EH (cell line): ENCODE measurements around the gene ATP2A1.
"Not testable (repeated sequence)": the region's sequence is repeated elsewhere in the genome, so short reads cannot be mapped to it uniquely, and the experiment has no call there.

Experiments used
- DNase-seq: peaks from one replicate; pipeline ENCODE4 v3.0.0-alpha.2; 2015; ENCODE audit warnings: low read depth

ATP2A1 gene

DNA sequence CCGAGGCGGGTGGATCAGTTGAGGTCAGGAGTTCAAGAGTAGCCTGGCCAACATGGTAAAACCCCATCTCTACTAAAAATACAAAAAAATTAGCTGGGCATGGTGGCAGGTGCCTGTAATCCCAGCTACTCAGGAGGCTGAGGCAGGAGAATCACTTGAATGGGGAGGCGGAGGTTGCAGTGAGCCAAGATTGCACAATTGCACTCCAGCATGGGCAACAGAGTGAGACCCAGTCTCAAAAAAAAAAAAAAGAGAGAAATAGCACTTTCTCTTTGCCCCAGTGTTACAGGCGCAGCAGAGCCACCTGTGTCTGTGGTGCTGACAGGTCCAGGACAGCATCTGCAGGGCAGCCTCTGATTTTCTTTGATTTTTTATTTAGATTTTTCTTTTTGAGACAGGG lies 3.3 kb downstream of the ATP2A1 start:
- not testable (repeated sequence) for DNase-seq

DNA sequence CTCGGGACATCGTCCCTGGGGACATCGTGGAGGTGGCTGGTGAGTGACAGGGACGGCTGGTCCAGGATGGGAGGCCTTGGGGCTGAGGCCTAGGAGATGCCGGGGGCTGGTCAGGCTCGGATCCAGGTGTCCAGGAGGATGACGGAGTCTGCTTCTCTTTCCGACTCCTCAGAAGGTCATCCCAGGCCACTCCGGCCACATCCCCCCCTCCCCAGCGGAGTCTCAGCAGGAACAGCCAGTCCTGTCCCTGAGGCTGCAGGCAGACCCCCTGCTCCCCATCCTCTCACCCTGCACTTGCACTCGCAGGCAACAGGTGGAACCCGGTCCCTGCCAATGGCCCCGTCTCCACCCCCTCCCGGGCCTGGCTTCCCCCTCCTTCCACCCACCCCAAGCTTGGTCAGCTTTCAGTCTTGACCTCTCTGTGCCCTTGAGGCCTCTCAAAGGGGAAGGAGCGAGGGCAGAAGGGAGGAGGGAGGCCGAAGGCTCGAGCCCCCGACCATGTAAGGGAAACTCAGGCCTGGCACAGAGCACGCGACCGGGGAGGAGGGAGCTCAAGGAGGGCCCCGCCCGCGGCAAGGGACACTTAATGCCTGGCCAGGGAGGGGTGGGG lies 4.4 kb downstream of the ATP2A1 start:
- DNase-seq = no peak

DNA sequence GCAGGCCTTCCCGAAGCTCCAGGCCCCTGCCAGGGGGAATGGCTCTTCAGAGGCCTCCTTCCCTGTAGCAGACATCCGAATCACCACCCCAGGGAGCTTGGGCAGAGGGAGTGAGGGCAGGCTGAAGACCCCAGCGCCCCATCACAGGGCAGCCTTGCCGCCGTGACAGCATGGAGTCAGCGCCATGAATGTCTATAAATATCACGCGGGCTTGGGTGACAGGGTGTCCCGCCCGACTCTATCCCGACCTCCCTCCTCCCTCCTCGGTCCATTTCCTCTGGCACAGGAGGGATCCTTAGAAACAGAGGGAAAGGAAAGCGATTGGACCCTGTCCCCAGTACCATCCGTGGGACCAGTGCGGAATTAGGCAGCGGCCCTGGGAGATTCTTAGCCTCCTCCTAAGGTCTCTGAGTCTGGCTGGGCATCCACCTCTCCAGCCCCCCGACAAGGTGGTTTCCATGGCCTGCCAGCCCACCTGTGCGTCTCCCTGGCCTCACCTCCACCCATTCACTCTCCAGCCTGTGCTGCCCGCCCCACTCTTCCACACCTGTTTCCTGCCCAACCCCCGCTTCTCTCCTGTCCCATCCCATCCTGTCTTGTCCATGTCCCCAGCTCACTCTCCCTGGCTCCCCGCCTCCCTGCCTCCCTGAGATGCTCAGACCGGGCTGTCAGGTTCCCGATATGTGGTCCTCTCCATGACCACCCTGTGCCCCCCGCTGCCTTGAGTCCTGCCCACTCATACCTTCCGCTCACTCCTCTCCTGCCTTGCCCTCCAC lies 5.1 kb downstream of the ATP2A1 start:
- no peak for DNase-seq

DNA sequence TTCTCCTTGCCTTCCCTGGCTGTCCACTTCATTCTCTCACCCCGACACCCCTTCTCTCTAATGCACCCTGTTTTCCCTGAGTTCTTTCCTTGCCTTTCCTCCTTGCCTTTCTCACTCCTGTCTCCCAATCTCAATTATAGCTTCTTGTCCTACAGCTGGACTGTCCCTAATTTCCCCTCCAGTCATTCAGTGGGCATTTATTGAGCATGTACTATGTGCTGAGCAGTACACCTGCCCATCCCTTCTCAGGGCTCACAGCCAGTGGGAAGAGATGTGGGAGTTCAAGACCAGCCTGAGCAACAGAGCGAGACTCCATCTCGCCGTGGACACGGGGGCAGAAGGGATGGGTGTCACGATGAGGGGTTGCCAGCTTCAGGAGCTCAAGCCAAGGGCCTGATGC lies 5.8 kb downstream of the ATP2A1 start:
- no peak for DNase-seq

DNA sequence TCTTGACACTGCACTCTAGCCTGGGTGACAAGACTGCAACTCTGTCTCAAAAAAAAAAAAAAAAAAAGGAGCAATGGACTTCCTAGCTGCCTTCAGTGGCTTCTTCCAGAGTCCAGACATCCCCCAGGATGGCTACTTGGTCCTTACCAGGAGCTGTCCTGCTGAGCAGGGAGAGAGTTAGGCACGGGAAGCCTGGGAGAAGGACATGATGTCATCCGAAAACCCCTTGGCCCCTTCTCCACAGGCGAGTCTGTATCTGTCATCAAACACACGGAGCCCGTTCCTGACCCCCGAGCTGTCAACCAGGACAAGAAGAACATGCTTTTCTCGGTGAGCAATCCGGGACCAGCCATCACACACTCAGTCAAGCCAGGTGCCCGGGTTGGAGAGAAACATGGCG lies 8.7 kb downstream of the ATP2A1 start:
- DNase-seq = no peak

DNA sequence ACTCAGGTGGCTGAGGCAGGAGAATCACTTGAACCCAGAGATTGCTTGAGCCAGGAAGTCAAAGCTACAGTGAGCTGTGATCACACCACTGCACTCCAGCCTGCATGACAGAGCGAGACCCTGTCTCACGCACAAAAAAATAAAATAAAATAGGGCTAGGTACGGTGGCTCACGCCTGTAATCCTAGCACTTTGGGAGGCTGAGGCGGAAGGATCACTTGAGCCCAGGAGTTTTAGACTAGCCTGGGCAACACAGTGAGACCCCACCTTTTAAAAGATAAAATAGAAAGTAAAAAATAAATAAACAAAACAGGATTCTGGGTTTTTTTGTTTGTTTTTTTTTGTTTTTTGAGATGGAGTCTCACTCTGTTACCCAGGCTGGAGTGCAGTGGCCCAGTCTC lies 12.1 kb downstream of the ATP2A1 start:
- DNase-seq = not testable (repeated sequence)

DNA sequence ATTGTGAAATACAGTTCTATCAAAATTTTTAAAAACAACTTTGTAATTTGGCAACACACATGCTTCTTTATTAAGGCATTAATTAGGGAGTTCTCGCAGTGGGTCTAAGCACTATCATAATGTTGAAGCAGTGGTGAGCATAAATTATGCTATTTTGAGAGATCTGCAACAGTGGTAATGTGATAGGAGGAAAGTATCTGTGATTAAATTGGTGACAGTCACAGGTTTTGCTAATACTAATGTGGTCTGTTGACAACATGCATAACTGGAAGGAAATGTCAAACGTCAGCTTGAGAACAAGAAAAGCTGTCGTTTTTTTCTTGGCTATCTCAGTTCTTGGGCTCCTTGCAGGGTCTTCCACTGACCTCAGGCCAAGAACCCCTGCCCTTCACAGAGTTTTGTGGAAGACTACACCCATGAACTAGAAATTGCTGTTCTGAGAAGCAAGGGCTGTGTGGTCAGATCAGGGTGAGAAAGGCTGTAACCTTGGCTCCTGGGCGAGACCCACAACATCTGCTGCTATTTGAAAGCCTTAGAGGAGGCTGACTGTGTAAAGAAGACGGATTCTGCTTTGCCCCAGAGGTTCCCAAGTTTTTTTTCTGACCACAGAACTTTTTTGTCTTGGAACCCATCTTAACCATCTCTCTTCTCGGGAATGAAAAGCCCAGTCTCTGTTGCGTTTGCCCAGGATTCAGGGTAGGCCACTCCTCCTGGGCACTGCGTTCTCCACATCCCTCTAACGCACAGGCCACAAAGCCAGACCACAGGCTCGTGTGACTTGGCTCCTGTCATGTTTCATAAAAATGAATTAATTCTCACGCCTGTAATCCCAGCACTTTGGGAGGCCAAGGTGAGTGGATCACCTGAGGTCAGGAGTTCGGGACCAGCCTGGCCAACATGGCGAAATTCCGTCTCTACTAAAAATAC lies 13.9 kb downstream of the ATP2A1 start:
- DNase-seq = no peak

DNA sequence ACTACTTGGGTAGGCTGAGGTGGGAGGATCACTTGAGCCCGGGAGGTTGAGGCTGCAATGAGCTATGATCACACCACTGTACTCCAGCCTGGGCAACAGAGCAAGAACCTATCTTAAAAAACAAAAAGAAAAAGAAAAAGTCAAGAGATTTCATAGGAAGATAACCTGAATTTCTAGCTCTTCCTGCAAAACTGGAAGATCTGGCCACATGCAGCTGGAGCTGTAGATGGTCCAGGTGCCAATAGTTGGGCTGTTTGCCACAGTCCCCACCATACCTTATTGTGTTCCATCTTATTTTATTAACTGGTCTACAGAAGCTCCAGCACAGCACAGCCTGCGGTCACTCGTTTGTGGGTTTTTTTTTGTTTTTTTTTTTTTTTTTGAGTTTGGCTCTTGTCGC lies 15.0 kb downstream of the ATP2A1 start:
- DNase-seq = no peak

DNA sequence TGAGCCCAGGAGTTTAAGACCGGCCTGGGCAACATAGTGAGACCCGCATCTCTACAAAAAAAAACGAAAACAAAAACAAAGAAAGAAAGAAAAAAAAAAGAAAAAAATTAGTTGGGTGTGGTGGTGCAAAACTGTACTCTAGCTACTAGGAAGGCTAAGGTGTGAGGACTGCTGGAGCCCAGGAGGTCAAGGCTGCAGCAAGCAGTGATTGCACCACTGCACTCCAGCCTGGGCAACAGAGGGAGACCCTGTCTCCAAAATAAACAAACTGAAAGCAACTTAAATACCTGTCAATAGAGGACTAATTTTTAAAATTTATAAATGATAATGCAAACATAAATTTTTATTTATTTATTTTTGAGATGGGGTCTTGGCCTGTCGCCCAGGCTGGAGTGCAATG lies 17.3 kb downstream of the ATP2A1 start:
- DNase-seq = no peak

DNA sequence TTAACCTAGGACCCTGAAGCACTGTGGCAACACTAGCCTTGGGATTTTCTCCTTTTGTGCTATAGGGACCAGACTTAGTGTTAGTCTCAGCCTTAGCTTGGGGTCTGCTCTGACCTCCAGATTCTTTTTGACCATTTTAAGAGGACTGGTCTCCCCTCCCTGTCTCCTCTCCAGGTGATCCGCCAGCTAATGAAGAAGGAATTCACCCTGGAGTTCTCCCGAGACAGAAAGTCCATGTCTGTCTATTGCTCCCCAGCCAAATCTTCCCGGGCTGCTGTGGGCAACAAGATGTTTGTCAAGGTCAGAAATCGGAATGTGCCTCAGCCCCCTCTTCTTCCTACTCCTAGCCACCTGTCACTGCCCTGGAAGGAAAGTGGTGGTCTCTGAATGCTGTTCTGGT lies 19.5 kb downstream of the ATP2A1 start:
- DNase-seq = no peak

DNA sequence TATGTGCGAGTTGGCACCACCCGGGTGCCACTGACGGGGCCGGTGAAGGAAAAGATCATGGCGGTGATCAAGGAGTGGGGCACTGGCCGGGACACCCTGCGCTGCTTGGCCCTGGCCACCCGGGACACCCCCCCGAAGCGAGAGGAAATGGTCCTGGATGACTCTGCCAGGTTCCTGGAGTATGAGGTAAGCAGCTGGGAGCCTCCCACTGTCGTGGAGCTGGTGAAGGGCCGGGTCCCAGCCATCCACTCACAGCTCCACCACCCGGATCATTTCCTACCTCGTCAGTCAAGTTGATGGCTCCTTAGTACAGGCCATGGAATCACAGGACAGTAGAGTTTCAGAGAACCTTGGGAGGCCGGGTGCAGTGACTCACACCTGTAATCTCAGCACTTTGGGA lies 20.0 kb downstream of the ATP2A1 start:
- DNase-seq = no peak

DNA sequence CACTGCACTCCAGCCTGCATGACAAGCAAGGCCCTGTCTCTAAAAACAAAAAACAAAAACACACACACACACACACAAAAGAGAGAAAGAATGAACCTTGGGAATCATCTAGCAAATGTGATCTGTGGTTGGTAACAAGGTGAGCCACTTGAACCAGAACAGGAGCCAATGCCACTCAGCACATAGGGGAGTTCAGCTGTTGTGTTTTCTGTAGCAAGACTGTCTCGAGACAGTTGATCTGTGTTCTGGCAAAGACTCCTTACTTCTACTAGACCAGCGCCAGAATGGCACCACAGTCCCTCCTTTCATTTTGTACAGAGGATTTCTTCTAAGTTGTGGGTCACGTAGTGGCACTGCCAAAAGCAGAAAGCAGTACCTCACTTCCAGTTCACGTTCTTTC lies 20.7 kb downstream of the ATP2A1 start:
- no peak for DNase-seq

DNA sequence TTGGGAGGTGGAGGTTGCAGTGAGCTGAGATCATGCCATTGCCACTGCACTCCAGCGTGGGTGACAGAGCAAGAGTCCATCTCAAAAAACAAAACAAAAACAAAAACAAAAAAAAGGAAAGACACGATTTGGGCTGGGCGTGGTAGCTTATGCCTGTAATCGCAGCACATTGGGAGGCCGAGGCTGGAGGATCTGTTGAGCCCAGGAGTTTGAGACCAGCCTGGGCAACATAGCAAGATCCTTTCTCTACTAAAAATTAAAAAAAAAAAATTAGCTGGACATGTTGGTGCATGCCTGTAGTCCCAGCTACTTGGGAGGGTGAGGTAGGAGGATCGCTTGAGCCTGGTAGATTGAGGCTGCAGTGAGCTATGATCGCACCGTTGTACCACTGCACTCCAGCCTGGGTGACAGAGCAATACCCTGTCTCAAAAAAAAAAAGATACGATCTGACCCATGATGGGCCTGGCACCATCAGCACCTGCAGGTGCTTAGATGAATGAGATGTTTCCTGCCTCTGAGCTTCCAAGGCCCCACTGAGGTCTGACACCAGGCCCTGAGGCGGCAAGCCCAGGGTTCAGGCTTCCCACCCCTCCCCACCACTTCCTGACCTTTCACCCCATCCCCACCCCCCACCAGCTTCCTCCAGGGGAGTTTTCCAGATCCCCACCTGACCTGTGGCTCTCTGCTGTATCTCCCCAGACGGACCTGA lies 21.7 kb downstream of the ATP2A1 start:
- no peak for DNase-seq

DNA sequence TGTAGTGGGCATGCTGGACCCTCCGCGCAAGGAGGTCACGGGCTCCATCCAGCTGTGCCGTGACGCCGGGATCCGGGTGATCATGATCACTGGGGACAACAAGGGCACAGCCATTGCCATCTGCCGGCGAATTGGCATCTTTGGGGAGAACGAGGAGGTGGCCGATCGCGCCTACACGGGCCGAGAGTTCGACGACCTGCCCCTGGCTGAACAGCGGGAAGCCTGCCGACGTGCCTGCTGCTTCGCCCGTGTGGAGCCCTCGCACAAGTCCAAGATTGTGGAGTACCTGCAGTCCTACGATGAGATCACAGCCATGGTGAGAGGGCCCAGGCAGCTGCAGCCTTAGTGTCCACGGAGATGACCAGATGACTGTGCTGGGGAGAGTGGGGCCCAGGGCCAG lies 22.3 kb downstream of the ATP2A1 start:
- DNase-seq = no peak

DNA sequence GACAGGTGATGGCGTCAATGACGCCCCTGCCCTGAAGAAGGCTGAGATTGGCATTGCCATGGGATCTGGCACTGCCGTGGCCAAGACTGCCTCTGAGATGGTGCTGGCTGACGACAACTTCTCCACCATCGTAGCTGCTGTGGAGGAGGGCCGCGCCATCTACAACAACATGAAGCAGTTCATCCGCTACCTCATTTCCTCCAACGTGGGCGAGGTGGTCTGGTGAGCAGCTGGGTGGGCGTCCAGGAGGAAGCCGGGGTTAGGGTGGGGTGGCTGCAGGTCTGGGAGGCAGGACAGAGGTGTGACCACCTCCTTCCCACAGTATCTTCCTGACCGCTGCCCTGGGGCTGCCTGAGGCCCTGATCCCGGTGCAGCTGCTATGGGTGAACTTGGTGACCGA lies 23.6 kb downstream of the ATP2A1 start:
- no peak for DNase-seq

DNA sequence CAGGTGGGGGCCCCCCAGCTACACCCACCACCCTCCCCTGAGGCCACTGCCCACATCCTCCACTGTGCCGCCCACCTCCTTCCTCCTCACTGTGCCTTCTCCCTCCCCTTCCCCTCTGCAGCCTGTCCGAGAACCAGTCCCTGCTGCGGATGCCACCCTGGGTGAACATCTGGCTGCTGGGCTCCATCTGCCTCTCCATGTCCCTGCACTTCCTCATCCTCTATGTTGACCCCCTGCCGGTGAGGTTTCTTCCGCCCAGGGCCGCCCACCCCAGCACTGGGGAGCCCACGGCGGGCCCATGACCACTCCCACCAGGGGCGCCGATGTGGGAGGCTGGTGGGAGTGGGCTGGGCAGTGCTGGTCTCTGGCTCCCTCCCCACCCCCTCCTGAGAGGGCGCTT lies 24.6 kb downstream of the ATP2A1 start:
- no peak for DNase-seq

DNA sequence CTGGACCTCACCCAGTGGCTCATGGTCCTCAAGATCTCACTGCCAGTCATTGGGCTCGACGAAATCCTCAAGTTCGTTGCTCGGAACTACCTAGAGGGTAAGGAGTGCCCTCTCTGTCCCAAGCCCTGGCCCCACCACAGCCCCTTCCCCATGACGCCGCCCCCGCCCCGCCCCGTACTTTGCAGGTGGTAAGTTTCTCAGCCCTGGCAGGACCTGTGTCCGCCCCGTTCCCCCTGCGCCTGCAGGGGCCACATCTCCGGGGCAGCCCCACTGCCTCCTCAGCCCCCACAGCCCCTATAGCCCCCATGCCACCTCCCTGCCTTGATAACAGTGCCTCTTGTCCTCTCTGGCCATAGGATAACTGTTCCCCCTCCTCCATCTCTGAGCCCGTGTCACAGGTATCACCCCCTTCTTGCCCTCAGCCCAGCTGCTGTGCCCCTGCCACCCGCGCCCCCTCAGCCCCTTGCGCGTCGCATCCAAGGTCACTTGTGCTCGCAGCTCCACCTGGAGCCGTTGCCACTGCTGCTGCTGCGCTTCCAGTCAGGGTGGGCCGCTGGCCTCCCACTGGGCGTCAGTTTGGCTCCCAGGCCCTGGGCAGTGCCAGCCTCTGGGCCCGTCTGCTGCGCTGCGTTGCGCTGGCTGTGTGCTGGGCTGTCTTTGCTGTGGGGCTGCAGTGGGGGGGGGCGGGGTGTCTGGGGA lies 25.2 kb downstream of the ATP2A1 start:
- no peak for DNase-seq

DNA sequence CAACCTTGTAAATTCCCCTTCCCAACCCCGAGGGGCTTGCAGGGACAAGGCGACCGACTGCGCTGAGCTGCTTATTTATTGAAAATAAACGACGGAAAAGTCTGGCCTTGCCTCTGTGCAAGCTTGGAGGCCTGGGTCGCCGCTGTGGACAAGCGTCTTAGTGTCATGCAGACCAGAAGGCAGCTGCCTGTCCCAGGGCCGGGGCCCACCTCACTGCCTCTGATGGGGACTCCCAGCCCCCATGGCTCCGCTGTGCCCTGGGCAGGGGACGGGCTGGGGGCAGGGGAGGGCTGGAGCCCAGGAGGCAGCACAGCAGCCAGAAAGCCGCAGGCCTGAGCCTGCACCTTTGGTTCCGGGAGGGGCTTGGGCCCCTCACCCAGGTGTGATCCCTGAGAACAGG lies 26.1 kb downstream of the ATP2A1 start:
- no peak for DNase-seq

DNA sequence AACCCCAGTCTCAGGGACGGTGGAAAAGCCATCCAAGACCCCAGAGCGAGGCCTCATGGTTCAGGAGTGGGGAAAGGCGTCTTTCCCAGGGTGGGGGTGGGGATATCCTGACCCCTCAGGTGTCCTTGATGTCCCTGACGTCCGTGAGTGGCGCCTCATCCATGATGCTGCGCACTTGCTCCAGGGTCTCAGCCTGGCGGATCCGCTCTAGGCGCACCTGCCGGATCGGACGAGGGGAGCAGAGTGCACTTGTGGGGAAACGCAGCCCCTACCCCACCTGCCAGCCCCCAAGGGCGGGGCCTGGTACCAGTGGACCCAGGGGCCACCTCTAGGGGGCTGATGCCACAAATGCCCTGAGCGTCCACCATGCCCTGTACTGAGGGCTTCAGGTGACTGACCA lies 26.5 kb downstream of the ATP2A1 start:
- no peak for DNase-seq

DNA sequence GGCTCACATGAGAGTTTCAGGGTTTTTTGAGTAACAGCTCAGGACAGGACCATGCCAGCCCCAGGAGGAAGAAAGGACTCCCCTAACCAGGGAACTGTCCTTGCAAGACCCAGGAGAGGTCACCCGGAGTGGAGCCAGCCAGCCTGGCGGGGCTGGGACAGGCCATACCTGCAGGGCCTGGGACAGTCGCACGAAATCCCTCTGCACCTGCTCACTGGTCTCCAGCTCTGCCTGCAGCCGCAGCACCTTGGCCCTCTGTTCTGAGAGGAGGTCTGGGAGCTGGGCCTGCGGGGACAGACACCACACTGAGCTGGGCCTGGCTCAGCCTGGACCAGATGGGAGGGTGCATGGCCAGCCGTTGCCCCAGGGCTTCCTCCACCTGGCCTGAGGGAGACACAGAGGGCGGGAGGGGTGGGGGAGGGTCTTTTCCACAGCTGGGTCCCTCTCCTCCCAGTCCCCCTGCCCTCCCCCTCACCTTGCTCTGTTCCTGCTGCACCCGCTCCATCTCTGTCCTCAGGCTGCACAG lies 27.0 kb downstream of the ATP2A1 start:
- no peak for DNase-seq

DNA sequence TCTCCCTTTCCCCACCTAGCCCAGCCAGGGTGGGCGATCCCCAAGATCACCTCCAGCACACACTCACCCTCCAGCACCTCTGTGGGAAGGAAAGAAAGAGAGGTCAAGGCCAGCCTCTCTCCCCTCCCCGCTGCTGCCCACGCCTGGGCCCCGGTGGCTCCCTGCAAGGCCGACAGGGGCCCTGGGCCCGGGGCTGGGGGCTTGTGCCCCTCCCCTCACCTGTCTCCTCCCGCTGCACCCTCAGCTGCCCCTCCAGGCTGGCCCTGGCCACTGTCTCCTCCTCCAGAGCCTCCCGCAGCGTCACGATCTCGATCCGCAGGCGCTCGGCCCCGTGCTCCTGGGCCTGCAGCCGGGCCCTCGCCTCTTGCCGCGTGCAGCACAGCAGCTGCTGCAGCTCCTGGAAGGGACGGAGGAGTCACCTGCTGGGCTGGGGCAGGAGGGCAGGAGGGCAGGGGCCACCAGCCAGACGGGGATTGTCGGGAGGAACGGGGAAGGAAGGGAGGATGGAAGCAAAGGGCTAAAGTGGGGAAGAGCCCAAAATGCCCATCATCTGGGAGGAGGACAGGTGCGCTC lies 27.6 kb downstream of the ATP2A1 start:
- DNase-seq = no peak
